GM03348 (cell line): Measurements from ENCODE around the gene CCDC154.
"Not testable (repeated sequence)": the region's sequence is repeated elsewhere in the genome, so short reads cannot be mapped to it uniquely, and the experiment has no call there.

Experiments used
- DNase-seq: peaks from one replicate; pipeline ENCODE4 v3.0.0; 2012; ENCODE audit warnings: low spot score

The CCDC154 gene

GRCh38 chr16:1453316-1453715, 9.0 kb upstream of the CCDC154 start:
- no peak for DNase-seq

- DNase-seq = no peak
Measured at GRCh38 chr16:1452530-1452929, 8.2 kb upstream of the CCDC154 start.

GRCh38 chr16:1451702-1452392, 7.5 kb upstream of the CCDC154 start:
- no peak for DNase-seq

- DNase-seq = no peak
Measured at GRCh38 chr16:1450841-1451240, 6.5 kb upstream of the CCDC154 start.

- DNase-seq = no peak
Measured at GRCh38 chr16:1450218-1450617, 5.9 kb upstream of the CCDC154 start.

- DNase-seq = no peak
Measured at GRCh38 chr16:1449201-1449788, 4.9 kb upstream of the CCDC154 start.

- no peak for DNase-seq
Measured at GRCh38 chr16:1448536-1449116, 4.3 kb upstream of the CCDC154 start.

GRCh38 chr16:1447965-1448364, 3.6 kb upstream of the CCDC154 start:
- DNase-seq = no peak

GRCh38 chr16:1446296-1447080, 2.1 kb upstream of the CCDC154 start:
- no peak for DNase-seq

- no peak for DNase-seq
Measured at GRCh38 chr16:1445518-1446203, 1.3 kb upstream of the CCDC154 start.

GRCh38 chr16:1444730-1445517, 568 bp upstream of the CCDC154 start:
- DNase-seq = no peak

GRCh38 chr16:1443403-1443973, 868 bp downstream of the CCDC154 start:
- DNase-seq = no peak

- no peak for DNase-seq
Measured at GRCh38 chr16:1442697-1443096, 1.7 kb downstream of the CCDC154 start.

- DNase-seq = no peak
Measured at GRCh38 chr16:1441391-1441829, 2.9 kb downstream of the CCDC154 start.

GRCh38 chr16:1439699-1440074, 4.7 kb downstream of the CCDC154 start:
- DNase-seq = not testable (repeated sequence)

GRCh38 chr16:1439058-1439698, 5.2 kb downstream of the CCDC154 start:
- DNase-seq = no peak

GRCh38 chr16:1438229-1439057, 5.9 kb downstream of the CCDC154 start:
- DNase-seq = no peak

GRCh38 chr16:1437606-1438005, 6.8 kb downstream of the CCDC154 start:
- no peak for DNase-seq

GRCh38 chr16:1436731-1437355, 7.5 kb downstream of the CCDC154 start:
- DNase-seq = no peak
